ENCODE data around the gene PHYHD1. TPM values are rescaled to one million over a fixed set of nuclear protein-coding genes. Genes with fewer than 3 reads are reported as not detected.

The PHYHD1 gene
- total RNA-seq = 10 to 100 TPM; 11.0 to 36.6 (median 29.9) TPM
- 10 to 100 TPM; 16.7 to 45.0 (median 20.0) TPM for polyA plus RNA-seq
- long read RNA-seq, donor 1, transcript PHYHD1-203 (13 exons, 2,133 nt) = major isoform, 5 of 15 reads
- long read RNA-seq, donor 1, partial matches to known transcripts = 6 of 15 reads
- long read RNA-seq, donor 1, other reads (novel, unspliced or antisense) = 4 of 15 reads
- long read RNA-seq, donor 2, partial matches to known transcripts = 3 of 19 reads
- long read RNA-seq, donor 2, other reads (novel, unspliced or antisense) = 12 of 19 reads

- peak; percentile 48 to 77 (median 65) for ATAC-seq
- H3K4me1 ChIP-seq = peaks cover 30% of the 10 kb centered on the region
- DNase-seq = peak; percentile 63 to 84
- 24 to 49% (median 29%) methylated on average over 13 of the region's 13 CpGs for WGBS, 3 donors
- H3K27me3 ChIP-seq (ENCODE audit: insufficient read depth in 3 of 3, low read length in 2 of 3) = no peaks in the 10 kb centered on the region
- no peaks in the 10 kb centered on the region for H3K9me3 ChIP-seq
- peaks cover 0 to 13% of the 10 kb centered on the region in 2 donors for H3K36me3 ChIP-seq (ENCODE audit: insufficient read depth in 1 of 2, low read depth in 1 of 2)
- intact Hi-C loops (cut with DNase I) = loop anchor here in 1 of 2 donors (5.0 kb wide), 1 partner anchor 38 kb away; the partner anchor contains the start of genes KYAT1 and LRRC8A
- TF ChIP-seq CTCF (IDR thresholded peaks at IDR 0.05) = no peak
- H3K4me3 ChIP-seq = peak within 1 kb of the TSS; percentile 71
- H3K27ac ChIP-seq = peak within 1 kb of the TSS; percentile 82
Observed at GRCh38 chr9:128920381-128921058, at the start of gene PHYHD1. TSS of gene PHYHD1 (plus strand) at chr9:128920982. CDS start at chr9:128922324, 1,342 bp downstream.

- no peaks in the 10 kb centered on the region for H3K36me3 ChIP-seq (ENCODE audit: insufficient read depth in 1 of 2, low read depth in 1 of 2)
- no peaks in the 10 kb centered on the region for H3K27me3 ChIP-seq (ENCODE audit: insufficient read depth in 3 of 3, low read length in 2 of 3)
- H3K27ac ChIP-seq = no peak overlapping the region
- intact Hi-C loops (cut with DNase I) = no loop called here
- H3K4me3 ChIP-seq = no peak overlapping the region
- WGBS, 3 donors = 88 to 96% (median 91%) methylated on average over 5 of the region's 5 CpGs
- peaks cover 19% of the 10 kb centered on the region for H3K4me1 ChIP-seq
- DNase-seq = peak in 1 of 2 donors; percentile 13
- no peak for ATAC-seq
- TF ChIP-seq CTCF (IDR thresholded peaks at IDR 0.05) = no peak
- no peaks in the 10 kb centered on the region for H3K9me3 ChIP-seq
Observed at GRCh38 chr9:128877852-128878251, 42.9 kb upstream of the PHYHD1 start.

GRCh38 chr9:128881884-128882676, 38.7 kb upstream of the PHYHD1 start, which contains the start of the genes KYAT1 and LRRC8A:
TSS of gene KYAT1 (minus strand) at chr9:128881950. CDS start at chr9:128845405, 36,545 bp downstream.
TSS of gene LRRC8A (plus strand) at chr9:128882133. CDS start at chr9:128907165, 25,032 bp downstream.
- TF ChIP-seq CTCF (IDR thresholded peaks at IDR 0.05) = no peak
- Histone ChIP-seq H3K27me3 (ENCODE audit: insufficient read depth in 3 of 3, low read length in 2 of 3) (no peaks in the 10 kb centered on the region), H3K36me3 (ENCODE audit: insufficient read depth in 1 of 2, low read depth in 1 of 2) (peaks cover 0 to 14% of the 10 kb centered on the region in 2 donors), H3K9me3 (no peaks in the 10 kb centered on the region), H3K4me3 (peak within 1 kb of the TSS; percentile 93), H3K27ac (peak within 1 kb of the TSS; percentile 96), H3K4me1 (peaks cover 32% of the 10 kb centered on the region)
- peak; percentile 99 for DNase-seq
- intact Hi-C loops (cut with DNase I) = loop anchor here (5.0 kb wide), 3 partner anchors 35 to 145 kb away; partner anchors contain the start of genes PHYHD1 (in 1 of the 2) and SH3GLB2 (in 1 of the 2)
- ATAC-seq = peak; percentile 93 to 97 (median 94)
- WGBS, 3 donors = 0 to 2% (median 0%) methylated on average over 49 to 70 of the region's 70 CpGs

GRCh38 chr9:128882677-128883603, 37.8 kb upstream of the PHYHD1 start:
- intact Hi-C loops (cut with DNase I) = loop anchor here (5.0 kb wide), 3 partner anchors 34 to 144 kb away; partner anchors contain the start of genes PHYHD1 (in 1 of the 2) and SH3GLB2 (in 1 of the 2)
- ATAC-seq = no peak
- 0% methylated on average over 19 of the region's 19 CpGs for WGBS, 3 donors

More at GRCh38 chr9:128882677-128883603, 37.8 kb upstream of the PHYHD1 start:
- no peak for DNase-seq
- H3K4me1 ChIP-seq = peaks cover 32% of the 10 kb centered on the region
- H3K9me3 ChIP-seq = no peaks in the 10 kb centered on the region
- no peaks in the 10 kb centered on the region for H3K27me3 ChIP-seq (ENCODE audit: insufficient read depth in 3 of 3, low read length in 2 of 3)
- peaks cover 0 to 18% of the 10 kb centered on the region in 2 donors for H3K36me3 ChIP-seq (ENCODE audit: insufficient read depth in 1 of 2, low read depth in 1 of 2)
- peak overlapping the region; percentile 93 for H3K4me3 ChIP-seq
- TF ChIP-seq CTCF (IDR thresholded peaks at IDR 0.05) = no peak
- H3K27ac ChIP-seq = peak overlapping the region; percentile 96

Data from psoas muscle (tissue), 8 donors.